GM06990 (cell line): ENCODE measurements around the gene GRK5.
A peak's percentile ranks its signal among the peaks of the same experiment; 100 is the strongest.

Experiments
- DNase-seq: peaks from one replicate; pipeline ENCODE4 v3.0.0-alpha.2; 2011; ENCODE audit not compliant: insufficient read length; ENCODE audit errors: extremely low read depth
- H3K27me3 ChIP-seq: replicated peaks from 2 replicates; pipeline ENCODE4 v1.6.0; 2011; ENCODE audit warnings: low read length; ENCODE audit not compliant: control insufficient read depth, insufficient read depth
- H3K36me3 ChIP-seq: 2 replicates; pipeline ENCODE4 v1.5.1; 2011; ENCODE audit warnings: low read length; ENCODE audit not compliant: control insufficient read depth, insufficient read depth
- H3K4me3 ChIP-seq: replicated peaks from 2 replicates; pipeline ENCODE4 v1.5.1; 2011; ENCODE audit warnings: low read depth, mild to moderate bottlenecking, control low read depth, low read length
- CTCF ChIP-seq: IDR thresholded peaks from 2 replicates; pipeline ENCODE4 v1.5.1; 2011; ENCODE audit warnings: low read length, control low read depth, mild to moderate bottlenecking, inconsistent platforms; ENCODE audit not compliant: insufficient read depth, poor library complexity, severe bottlenecking

GRK5 gene

GRCh38 chr10:119469325-119469707, 261.9 kb downstream of the GRK5 start:
- H3K4me3 ChIP-seq: no peak overlapping the region
- TF ChIP-seq CTCF: no peak
- no peak for DNase-seq
- H3K27me3 ChIP-seq: no peaks in the 10 kb centered on the region
- no peaks in the 10 kb centered on the region for H3K36me3 ChIP-seq

GRCh38 chr10:119469846-119470245, 262.5 kb downstream of the GRK5 start:
- Histone ChIP-seq H3K36me3 (no peaks in the 10 kb centered on the region), H3K27me3 (no peaks in the 10 kb centered on the region), H3K4me3 (no peak overlapping the region)
- no peak for TF ChIP-seq CTCF
- DNase-seq: no peak

GRCh38 chr10:119470920-119471702, 263.7 kb downstream of the GRK5 start:
- no peak for DNase-seq
- no peak for TF ChIP-seq CTCF
- no peak overlapping the region for H3K4me3 ChIP-seq
- H3K36me3 ChIP-seq: no peaks in the 10 kb centered on the region
- no peaks in the 10 kb centered on the region for H3K27me3 ChIP-seq

- DNase-seq: no peak
- no peaks in the 10 kb centered on the region for H3K27me3 ChIP-seq
- TF ChIP-seq CTCF: no peak
- no peaks in the 10 kb centered on the region for H3K36me3 ChIP-seq
- no peak overlapping the region for H3K4me3 ChIP-seq
Measured at GRCh38 chr10:119473771-119474170, 266.4 kb downstream of the GRK5 start.

GRCh38 chr10:119474606-119475005, 267.2 kb downstream of the GRK5 start:
- TF ChIP-seq CTCF: no peak
- H3K4me3 ChIP-seq: no peak overlapping the region
- no peaks in the 10 kb centered on the region for H3K36me3 ChIP-seq
- no peak for DNase-seq
- H3K27me3 ChIP-seq: no peaks in the 10 kb centered on the region

- Histone ChIP-seq H3K27me3 (no peaks in the 10 kb centered on the region), H3K36me3 (no peaks in the 10 kb centered on the region), H3K4me3 (peak overlapping the region; percentile 39)
- peak; percentile 55 for DNase-seq
- no peak for TF ChIP-seq CTCF
Measured at GRCh38 chr10:119477444-119477843, 270.1 kb downstream of the GRK5 start.
